ENCODE results near the gene CD63.
A peak's percentile ranks its signal among the peaks of the same experiment; 100 is the strongest.

CD63 gene

DNA sequence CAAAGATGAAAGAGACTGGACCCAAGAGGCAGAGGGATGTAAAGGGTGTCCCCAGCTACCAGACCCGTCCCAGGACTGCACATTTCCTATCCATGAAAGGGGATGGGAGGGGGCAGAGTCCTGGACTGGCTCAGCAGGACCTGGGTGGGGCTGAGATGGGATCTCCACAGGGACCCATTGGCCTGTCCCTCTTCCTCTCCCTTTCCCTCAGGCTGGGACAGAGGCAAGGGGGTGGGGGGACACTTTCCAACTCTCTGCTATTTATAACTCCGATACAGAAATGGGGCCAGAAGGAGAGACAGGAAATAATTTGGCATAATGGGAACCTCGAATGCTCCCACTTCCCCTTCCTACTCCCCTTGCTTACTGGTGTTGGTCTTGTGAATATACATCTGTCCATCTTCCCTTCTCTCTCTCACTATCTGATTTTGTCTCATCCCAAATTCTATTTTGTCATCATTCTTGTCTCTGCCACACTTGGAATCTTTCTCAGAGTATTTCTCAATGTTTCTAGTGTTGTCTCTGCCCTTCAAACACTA is 20.0 kb downstream of the CD63 start:
- H3K9me2 ChIP-seq (replicated peaks; ENCODE audit: insufficient read depth, low read length): no peaks in the 10 kb centered on the region
- H3K4me3 ChIP-seq (ENCODE audit: low read length): no peak overlapping the region
- H3K36me3 ChIP-seq (replicated peaks; ENCODE audit: insufficient read depth, low read length): no peaks in the 10 kb centered on the region
- no peak overlapping the region for H3K9ac ChIP-seq (ENCODE audit: low read length)
- peak overlapping the region; percentile 62; the same call in 1 of the 2 replicates for H3K4me2 ChIP-seq (ENCODE audit: low read depth, low read length)
- H3K27me3 ChIP-seq (replicated peaks; ENCODE audit: insufficient read depth, low read length): peaks cover 47% of the 10 kb centered on the region
- no peaks in the 10 kb centered on the region for H4K20me1 ChIP-seq (ENCODE audit: insufficient read depth, low read length)
- H2AFZ ChIP-seq (ENCODE audit: low read length): no peak overlapping the region
- H3K27ac ChIP-seq (ENCODE audit: low read length): no peak overlapping the region
- H3F3A ChIP-seq (ENCODE audit: insufficient read depth, low read length): no peaks in the 10 kb centered on the region
- H3K9me3 ChIP-seq (replicated peaks; ENCODE audit: insufficient read depth, low read length): no peaks in the 10 kb centered on the region
- H3K79me2 ChIP-seq (ENCODE audit: low read length): no peaks in the 10 kb centered on the region
- H3K4me1 ChIP-seq (ENCODE audit: low read length): peaks cover 5% of the 10 kb centered on the region; the same call in 1 of the 2 replicates
- TF ChIP-seq EZH2 (optimal IDR thresholded peaks at IDR 0.05; ENCODE audit: low read depth, low read length) (no peak), EZH2phosphoT487 (IDR thresholded peaks at IDR 0.05; ENCODE audit: low read length) (no peak)
- TF ChIP-seq, protein P1, sequence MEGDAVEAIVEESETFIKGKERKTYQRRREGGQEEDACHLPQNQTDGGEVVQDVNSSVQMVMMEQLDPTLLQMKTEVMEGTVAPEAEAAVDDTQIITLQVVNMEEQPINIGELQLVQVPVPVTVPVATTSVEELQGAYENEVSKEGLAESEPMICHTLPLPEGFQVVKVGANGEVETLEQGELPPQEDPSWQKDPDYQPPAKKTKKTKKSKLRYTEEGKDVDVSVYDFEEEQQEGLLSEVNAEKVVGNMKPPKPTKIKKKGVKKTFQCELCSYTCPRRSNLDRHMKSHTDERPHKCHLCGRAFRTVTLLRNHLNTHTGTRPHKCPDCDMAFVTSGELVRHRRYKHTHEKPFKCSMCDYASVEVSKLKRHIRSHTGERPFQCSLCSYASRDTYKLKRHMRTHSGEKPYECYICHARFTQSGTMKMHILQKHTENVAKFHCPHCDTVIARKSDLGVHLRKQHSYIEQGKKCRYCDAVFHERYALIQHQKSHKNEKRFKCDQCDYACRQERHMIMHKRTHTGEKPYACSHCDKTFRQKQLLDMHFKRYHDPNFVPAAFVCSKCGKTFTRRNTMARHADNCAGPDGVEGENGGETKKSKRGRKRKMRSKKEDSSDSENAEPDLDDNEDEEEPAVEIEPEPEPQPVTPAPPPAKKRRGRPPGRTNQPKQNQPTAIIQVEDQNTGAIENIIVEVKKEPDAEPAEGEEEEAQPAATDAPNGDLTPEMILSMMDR (IDR thresholded peaks at IDR 0.05; ENCODE audit: low read length): no peak
- no peak for DNase-seq

DNA sequence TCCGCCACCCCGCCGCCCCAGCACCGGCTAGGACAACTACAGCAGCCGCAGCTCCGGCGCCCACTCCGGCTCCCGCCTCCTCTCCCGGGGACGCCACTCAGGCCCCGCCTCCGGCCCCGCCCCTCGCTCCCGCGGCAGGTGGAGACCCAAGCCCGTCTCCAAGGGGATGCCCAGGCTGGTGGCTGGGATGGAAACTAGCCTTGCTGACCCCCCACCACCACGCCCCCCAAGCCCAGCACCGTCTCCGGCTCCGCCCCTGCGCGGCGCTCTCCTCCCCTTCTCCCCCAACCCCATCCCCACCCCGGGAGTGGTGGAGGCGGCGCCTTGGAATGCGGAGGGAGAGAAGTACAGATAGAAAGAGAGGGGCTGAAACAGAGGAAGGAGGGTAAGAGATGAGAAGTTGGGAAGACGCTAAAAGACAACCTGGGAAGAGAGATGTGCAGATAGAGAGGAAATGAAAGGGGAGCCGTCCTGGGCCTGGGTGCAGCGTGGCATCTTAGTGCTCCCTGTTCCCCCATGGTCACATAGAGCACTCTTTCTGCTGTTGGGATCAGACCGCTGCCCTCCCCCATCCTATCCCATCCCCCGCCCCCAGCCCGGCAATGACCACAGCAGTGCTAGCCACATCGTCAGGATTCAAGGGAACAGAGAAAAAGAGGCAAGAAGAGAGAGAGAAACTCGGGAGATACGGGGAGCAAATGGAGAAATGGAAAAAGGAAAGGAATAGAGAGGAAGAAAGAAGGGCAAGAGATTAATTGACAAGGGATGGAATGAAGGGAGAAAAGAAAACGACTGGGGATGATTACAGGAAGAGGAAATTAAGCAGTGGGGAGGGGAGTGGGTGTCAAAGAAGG is 20.7 kb downstream of the CD63 start, which contains the start of gene ITGA7:
Gene ITGA7 (minus strand): TSS at position 64 of the 854 bp plus-strand sequence. CDS start 222 bp downstream, outside the sequence.
- Histone ChIP-seq H3F3A (ENCODE audit: insufficient read depth, low read length) (no peaks in the 10 kb centered on the region), H4K20me1 (ENCODE audit: insufficient read depth, low read length) (no peaks in the 10 kb centered on the region), H3K9me2 (replicated peaks; ENCODE audit: insufficient read depth, low read length) (no peaks in the 10 kb centered on the region), H3K4me2 (ENCODE audit: low read depth, low read length) (peak within 1 kb of the TSS; percentile 73), H3K27me3 (replicated peaks; ENCODE audit: insufficient read depth, low read length) (peaks cover 43% of the 10 kb centered on the region), H3K9ac (ENCODE audit: low read length) (no peak within 1 kb of the TSS), H2AFZ (ENCODE audit: low read length) (peak within 1 kb of the TSS; percentile 85), H3K4me3 (ENCODE audit: low read length) (peak within 1 kb of the TSS; percentile 70), H3K36me3 (replicated peaks; ENCODE audit: insufficient read depth, low read length) (no peaks in the 10 kb centered on the region), H3K79me2 (ENCODE audit: low read length) (no peaks in the 10 kb centered on the region), H3K4me1 (ENCODE audit: low read length) (peaks cover 5% of the 10 kb centered on the region; the same call in 1 of the 2 replicates), H3K9me3 (replicated peaks; ENCODE audit: insufficient read depth, low read length) (no peaks in the 10 kb centered on the region), H3K27ac (ENCODE audit: low read length) (no peak within 1 kb of the TSS)
- TF ChIP-seq EZH2 (optimal IDR thresholded peaks at IDR 0.05; ENCODE audit: low read depth, low read length): no peak
- TF ChIP-seq EZH2phosphoT487 (IDR thresholded peaks at IDR 0.05; ENCODE audit: low read length): no peak
- TF ChIP-seq, protein P1 (IDR thresholded peaks at IDR 0.05; ENCODE audit: low read length): no peak
- peak; percentile 47 for DNase-seq

DNA sequence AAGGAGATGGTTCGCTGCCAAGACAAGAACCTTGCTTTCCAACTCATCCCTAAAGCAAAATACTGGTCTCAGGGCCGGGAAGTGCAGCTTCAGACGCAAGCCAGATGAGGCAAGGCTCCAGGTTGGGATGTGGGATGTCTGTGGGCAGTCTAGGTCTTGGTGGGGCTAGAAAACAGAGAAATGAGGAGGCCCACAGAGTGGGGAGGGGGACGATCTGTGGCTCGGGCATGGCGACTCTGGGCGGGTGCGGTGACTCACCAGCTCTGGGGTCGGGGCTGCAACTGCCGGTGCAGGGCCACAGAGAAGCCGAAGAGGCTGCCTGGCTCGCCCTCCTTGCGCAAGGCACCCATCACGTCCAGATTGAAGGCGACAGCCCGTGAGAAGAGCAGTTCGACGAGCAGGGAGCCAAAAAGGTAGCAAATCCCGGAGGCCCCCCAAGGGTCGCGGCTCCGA is 21.6 kb downstream of the CD63 start:
- no peaks in the 10 kb centered on the region for H4K20me1 ChIP-seq (ENCODE audit: insufficient read depth, low read length)
- 0 out of 2 replicates have a peak overlapping the region, but pooled peaks have one; percentile 25 for H2AFZ ChIP-seq (ENCODE audit: low read length)
- H3K9ac ChIP-seq (ENCODE audit: low read length): no peak overlapping the region
- no peaks in the 10 kb centered on the region for H3K9me3 ChIP-seq (replicated peaks; ENCODE audit: insufficient read depth, low read length)
- H3F3A ChIP-seq (ENCODE audit: insufficient read depth, low read length): no peaks in the 10 kb centered on the region
- H3K27ac ChIP-seq (ENCODE audit: low read length): no peak overlapping the region
- H3K9me2 ChIP-seq (replicated peaks; ENCODE audit: insufficient read depth, low read length): no peaks in the 10 kb centered on the region
- no peaks in the 10 kb centered on the region for H3K36me3 ChIP-seq (replicated peaks; ENCODE audit: insufficient read depth, low read length)
- no peaks in the 10 kb centered on the region for H3K79me2 ChIP-seq (ENCODE audit: low read length)
- peaks cover 34% of the 10 kb centered on the region for H3K27me3 ChIP-seq (replicated peaks; ENCODE audit: insufficient read depth, low read length)
- TF ChIP-seq, protein P1 (IDR thresholded peaks at IDR 0.05; ENCODE audit: low read length): no peak
- TF ChIP-seq EZH2phosphoT487 (IDR thresholded peaks at IDR 0.05; ENCODE audit: low read length): no peak
- no peak for DNase-seq
- no peak overlapping the region; the same call in 1 of the 2 replicates for H3K4me3 ChIP-seq (ENCODE audit: low read length)
- H3K4me1 ChIP-seq (ENCODE audit: low read length): peaks cover 5% of the 10 kb centered on the region; the same call in 1 of the 2 replicates
- peak overlapping the region; percentile 73; the same call in 1 of the 2 replicates for H3K4me2 ChIP-seq (ENCODE audit: low read depth, low read length)

Measured in MM.1S (cell line).